Measurements from ENCODE around the gene TBX1. TPM values are rescaled to one million over a fixed set of nuclear protein-coding genes. Genes with fewer than 3 reads are reported as not detected.

TBX1 gene
- total RNA-seq, 1 experiment from 2014 or later = 12.8 TPM

DNA sequence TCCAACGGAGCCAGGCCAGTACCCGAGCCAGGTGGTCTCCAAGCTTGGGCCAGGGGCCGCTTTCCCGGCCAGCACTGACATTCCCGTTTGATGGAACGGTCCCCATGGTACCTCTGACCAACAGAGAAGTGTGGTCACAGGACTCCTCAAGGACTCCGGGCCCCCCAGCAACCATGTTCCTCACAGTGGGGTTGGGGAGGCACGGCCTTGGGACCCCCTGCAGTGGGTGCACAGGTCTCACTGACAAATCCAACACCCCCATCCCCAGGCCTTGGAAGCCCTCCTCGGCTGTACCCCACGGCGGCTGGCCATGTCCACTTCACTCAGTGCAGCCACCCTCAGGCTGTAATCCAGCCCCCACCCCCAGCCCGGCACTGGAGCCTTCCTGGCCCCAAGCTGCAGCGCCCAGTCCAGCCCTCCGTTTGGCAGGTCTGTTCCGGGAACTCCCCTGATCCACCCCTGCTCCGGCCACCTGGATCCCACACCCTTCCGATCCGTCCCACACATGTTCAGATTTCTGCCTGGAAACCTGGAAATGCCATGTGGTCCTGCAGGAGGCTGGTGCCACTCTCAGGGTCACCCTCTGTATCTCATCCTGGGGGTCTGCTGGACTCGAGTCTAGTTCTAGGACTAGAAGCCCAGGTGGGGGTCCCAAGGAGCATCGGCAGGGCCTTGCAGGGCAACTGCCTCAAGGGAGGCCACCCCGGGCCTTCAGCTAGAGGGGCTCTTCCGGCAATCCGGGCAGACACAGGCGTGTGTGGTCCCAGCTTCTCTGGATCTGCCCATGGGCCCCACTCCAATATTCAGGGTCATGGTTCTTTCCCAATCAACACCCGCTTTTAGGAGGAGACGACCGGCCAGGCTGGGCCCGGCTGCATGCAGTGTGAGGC is 26.6 kb downstream of the TBX1 start (continued):
- TF ChIP-seq ESRRA (CRISPR knock-in tag; IDR thresholded peaks at IDR 0.05; ENCODE audit: borderline replicate concordance) (no peak), GRHL2 (CRISPR knock-in tag; IDR thresholded peaks at IDR 0.05; ENCODE audit: insufficient replicate concordance, severe bottlenecking) (no peak), SMAD3 (CRISPR knock-in tag; IDR thresholded peaks at IDR 0.05; ENCODE audit: borderline replicate concordance) (no peak), ZNF121 (CRISPR knock-in tag; IDR thresholded peaks at IDR 0.05) (no peak), E2F5 (CRISPR knock-in tag; IDR thresholded peaks at IDR 0.05) (no peak)

- no peaks in the 10 kb centered on the region; the same call in 1 of the 2 replicates for H3K27me3 Mint-ChIP-seq (ENCODE audit: low read depth)
- no peak overlapping the region; the same call in 1 of the 2 replicates for H3K27ac Mint-ChIP-seq
- TF ChIP-seq NFE2L1 (CRISPR knock-in tag; IDR thresholded peaks at IDR 0.05) (no peak), ZNF121 (CRISPR knock-in tag; IDR thresholded peaks at IDR 0.05) (peak; percentile 48; the same call in 1 of the 2 replicates)
- H3K4me1 Mint-ChIP-seq = no peaks in the 10 kb centered on the region
- no peak overlapping the region for H3K4me3 Mint-ChIP-seq
- H3K9me3 Mint-ChIP-seq = no peaks in the 10 kb centered on the region
- H3K36me3 Mint-ChIP-seq = 0 out of 2 replicates have a peak, but pooled peaks cover 3% of the 10 kb centered on the region
- POLR2A ChIA-PET = no interaction called here
- CTCF ChIA-PET = interaction anchor here (0.6 to 1.0 kb wide), 3 partner anchors 13 to 122 kb away, joined by 3 to 6 read pairs (median 3); no protein-coding TSS in a partner anchor
- 0 out of 2 replicates have a peak, but pooled peaks have one; percentile 39 for ATAC-seq
- DNase-seq (ENCODE audit: low spot score) = no peak
Observed at GRCh38 chr22:19787849-19788141, 27.2 kb downstream of the TBX1 start.

- no peaks in the 10 kb centered on the region for H3K9me3 Mint-ChIP-seq
- no peaks in the 10 kb centered on the region for H3K4me1 Mint-ChIP-seq
- H3K27me3 Mint-ChIP-seq (ENCODE audit: low read depth) = no peaks in the 10 kb centered on the region; the same call in 1 of the 2 replicates
- CTCF ChIA-PET = interaction anchor here (0.7 kb wide), 1 partner anchor 110 kb away, joined by 4 read pairs; no protein-coding TSS in a partner anchor
- H3K36me3 Mint-ChIP-seq = 0 out of 2 replicates have a peak, but pooled peaks cover 3% of the 10 kb centered on the region
- no peak for ATAC-seq
- no peak overlapping the region for H3K27ac Mint-ChIP-seq
- H3K4me3 Mint-ChIP-seq = no peak overlapping the region
- POLR2A ChIA-PET = no interaction called here
- no peak for DNase-seq (ENCODE audit: low spot score)
- TF ChIP-seq ZNF138 (CRISPR knock-in tag; conservative IDR thresholded peaks at IDR 0.05) = no peak
- TF ChIP-seq SMAD4 (CRISPR knock-in tag; IDR thresholded peaks at IDR 0.05) = no peak
- TF ChIP-seq, protein P1, sequence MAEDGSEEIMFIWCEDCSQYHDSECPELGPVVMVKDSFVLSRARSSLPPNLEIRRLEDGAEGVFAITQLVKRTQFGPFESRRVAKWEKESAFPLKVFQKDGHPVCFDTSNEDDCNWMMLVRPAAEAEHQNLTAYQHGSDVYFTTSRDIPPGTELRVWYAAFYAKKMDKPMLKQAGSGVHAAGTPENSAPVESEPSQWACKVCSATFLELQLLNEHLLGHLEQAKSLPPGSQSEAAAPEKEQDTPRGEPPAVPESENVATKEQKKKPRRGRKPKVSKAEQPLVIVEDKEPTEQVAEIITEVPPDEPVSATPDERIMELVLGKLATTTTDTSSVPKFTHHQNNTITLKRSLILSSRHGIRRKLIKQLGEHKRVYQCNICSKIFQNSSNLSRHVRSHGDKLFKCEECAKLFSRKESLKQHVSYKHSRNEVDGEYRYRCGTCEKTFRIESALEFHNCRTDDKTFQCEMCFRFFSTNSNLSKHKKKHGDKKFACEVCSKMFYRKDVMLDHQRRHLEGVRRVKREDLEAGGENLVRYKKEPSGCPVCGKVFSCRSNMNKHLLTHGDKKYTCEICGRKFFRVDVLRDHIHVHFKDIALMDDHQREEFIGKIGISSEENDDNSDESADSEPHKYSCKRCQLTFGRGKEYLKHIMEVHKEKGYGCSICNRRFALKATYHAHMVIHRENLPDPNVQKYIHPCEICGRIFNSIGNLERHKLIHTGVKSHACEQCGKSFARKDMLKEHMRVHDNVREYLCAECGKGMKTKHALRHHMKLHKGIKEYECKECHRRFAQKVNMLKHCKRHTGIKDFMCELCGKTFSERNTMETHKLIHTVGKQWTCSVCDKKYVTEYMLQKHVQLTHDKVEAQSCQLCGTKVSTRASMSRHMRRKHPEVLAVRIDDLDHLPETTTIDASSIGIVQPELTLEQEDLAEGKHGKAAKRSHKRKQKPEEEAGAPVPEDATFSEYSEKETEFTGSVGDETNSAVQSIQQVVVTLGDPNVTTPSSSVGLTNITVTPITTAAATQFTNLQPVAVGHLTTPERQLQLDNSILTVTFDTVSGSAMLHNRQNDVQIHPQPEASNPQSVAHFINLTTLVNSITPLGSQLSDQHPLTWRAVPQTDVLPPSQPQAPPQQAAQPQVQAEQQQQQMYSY (CRISPR knock-in tag; IDR thresholded peaks at IDR 0.05) = no peak
- TF ChIP-seq, protein P2, sequence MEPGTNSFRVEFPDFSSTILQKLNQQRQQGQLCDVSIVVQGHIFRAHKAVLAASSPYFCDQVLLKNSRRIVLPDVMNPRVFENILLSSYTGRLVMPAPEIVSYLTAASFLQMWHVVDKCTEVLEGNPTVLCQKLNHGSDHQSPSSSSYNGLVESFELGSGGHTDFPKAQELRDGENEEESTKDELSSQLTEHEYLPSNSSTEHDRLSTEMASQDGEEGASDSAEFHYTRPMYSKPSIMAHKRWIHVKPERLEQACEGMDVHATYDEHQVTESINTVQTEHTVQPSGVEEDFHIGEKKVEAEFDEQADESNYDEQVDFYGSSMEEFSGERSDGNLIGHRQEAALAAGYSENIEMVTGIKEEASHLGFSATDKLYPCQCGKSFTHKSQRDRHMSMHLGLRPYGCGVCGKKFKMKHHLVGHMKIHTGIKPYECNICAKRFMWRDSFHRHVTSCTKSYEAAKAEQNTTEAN (CRISPR knock-in tag; IDR thresholded peaks at IDR 0.05) = no peak
- TF ChIP-seq ATF2 (CRISPR knock-in tag; IDR thresholded peaks at IDR 0.05; ENCODE audit: borderline replicate concordance, low read depth) = no peak
- no peak for TF ChIP-seq GABPB1 (CRISPR knock-in tag; IDR thresholded peaks at IDR 0.05)
- TF ChIP-seq CREB1 (CRISPR knock-in tag; IDR thresholded peaks at IDR 0.05) = no peak
- TF ChIP-seq MLX (CRISPR knock-in tag; IDR thresholded peaks at IDR 0.05) = no peak
- TF ChIP-seq ZNF121 (CRISPR knock-in tag; IDR thresholded peaks at IDR 0.05) = no peak
Observed at GRCh38 chr22:19788661-19789225, 28.2 kb downstream of the TBX1 start.

Measured in WTC11 (cell line).